NT2/D1 (cell line): ENCODE data around the gene DNAJC4.

Source experiments
- SUZ12 ChIP-seq: IDR thresholded peaks from 2 replicates; pipeline ENCODE4 v1.6.1; 2011; ENCODE audit not compliant: insufficient read length, insufficient read depth; ENCODE audit errors: extremely low read depth
- YY1 ChIP-seq: IDR thresholded peaks from 2 replicates; pipeline ENCODE4 v1.6.1; 2011; ENCODE audit not compliant: insufficient read length, insufficient read depth
- ZNF274 ChIP-seq: IDR thresholded peaks from 2 replicates; pipeline ENCODE4 v1.6.1; 2011; ENCODE audit warnings: mild to moderate bottlenecking, low read depth, low read length

DNA sequence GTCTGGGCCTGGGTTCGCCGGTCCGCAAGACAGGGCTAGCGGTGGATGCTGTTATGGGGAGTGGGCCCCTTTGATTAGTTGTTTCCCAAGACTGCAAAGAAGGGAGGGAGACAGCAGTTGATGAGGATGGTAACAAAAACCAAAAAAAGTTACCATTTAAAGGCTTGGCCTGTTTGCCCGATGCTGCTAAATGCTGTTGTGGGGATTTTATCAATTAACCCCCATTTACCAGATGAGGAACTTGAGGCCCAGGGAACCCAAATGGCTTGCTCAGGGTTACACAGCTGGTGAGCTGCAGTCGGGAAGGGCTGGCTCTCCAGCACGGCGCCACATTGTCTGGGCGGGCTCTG is 7.7 kb upstream of the DNAJC4 start:
- TF ChIP-seq ZNF274 (no peak), SUZ12 (no peak), YY1 (no peak)
